ENCODE measurements around the gene ACOT11.
A peak's percentile ranks its signal among the peaks of the same experiment; 100 is the strongest.

Gene ACOT11

GRCh38 chr1:54567961-54568360, 19.9 kb downstream of the ACOT11 start:
- ChIA-PET POLR2A (no interaction called here), CTCF (no interaction called here)
- no peaks in the 10 kb centered on the region for H3K9me3 ChIP-seq (ENCODE audit: control insufficient read depth, insufficient read depth, low read depth, low read length)
- H3K4me1 ChIP-seq (ENCODE audit: control insufficient read depth, insufficient read depth, low read length): no peaks in the 10 kb centered on the region
- no peak overlapping the region for H3K4me3 ChIP-seq (ENCODE audit: low read depth, low read length)
- no peaks in the 10 kb centered on the region for H3K36me3 ChIP-seq (ENCODE audit: control insufficient read depth in 2 of 2, insufficient read depth in 1 of 2, low read length in 2 of 2)
- TF ChIP-seq ZNF449 (tag by site-specific recombination; IDR thresholded peaks at IDR 0.05): no peak
- TF ChIP-seq ZBTB1 (tag by site-specific recombination; IDR thresholded peaks at IDR 0.05): no peak
- TF ChIP-seq ZSCAN23 (tag by site-specific recombination; IDR thresholded peaks at IDR 0.05): no peak
- no peak for TF ChIP-seq ZNF132 (tag by site-specific recombination; IDR thresholded peaks at IDR 0.05; ENCODE audit: borderline replicate concordance)
- TF ChIP-seq ZFP3 (tag by site-specific recombination; IDR thresholded peaks at IDR 0.05; ENCODE audit: low read depth): no peak
- TF ChIP-seq, protein P1, sequence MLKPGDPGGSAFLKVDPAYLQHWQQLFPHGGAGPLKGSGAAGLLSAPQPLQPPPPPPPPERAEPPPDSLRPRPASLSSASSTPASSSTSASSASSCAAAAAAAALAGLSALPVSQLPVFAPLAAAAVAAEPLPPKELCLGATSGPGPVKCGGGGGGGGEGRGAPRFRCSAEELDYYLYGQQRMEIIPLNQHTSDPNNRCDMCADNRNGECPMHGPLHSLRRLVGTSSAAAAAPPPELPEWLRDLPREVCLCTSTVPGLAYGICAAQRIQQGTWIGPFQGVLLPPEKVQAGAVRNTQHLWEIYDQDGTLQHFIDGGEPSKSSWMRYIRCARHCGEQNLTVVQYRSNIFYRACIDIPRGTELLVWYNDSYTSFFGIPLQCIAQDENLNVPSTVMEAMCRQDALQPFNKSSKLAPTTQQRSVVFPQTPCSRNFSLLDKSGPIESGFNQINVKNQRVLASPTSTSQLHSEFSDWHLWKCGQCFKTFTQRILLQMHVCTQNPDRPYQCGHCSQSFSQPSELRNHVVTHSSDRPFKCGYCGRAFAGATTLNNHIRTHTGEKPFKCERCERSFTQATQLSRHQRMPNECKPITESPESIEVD (tag by site-specific recombination; IDR thresholded peaks at IDR 0.05): no peak
- no peak for TF ChIP-seq ZNF16 (tag by site-specific recombination; IDR thresholded peaks at IDR 0.05; ENCODE audit: low read depth)
- TF ChIP-seq ZNF157 (tag by site-specific recombination; IDR thresholded peaks at IDR 0.05): no peak
- TF ChIP-seq, protein P2, sequence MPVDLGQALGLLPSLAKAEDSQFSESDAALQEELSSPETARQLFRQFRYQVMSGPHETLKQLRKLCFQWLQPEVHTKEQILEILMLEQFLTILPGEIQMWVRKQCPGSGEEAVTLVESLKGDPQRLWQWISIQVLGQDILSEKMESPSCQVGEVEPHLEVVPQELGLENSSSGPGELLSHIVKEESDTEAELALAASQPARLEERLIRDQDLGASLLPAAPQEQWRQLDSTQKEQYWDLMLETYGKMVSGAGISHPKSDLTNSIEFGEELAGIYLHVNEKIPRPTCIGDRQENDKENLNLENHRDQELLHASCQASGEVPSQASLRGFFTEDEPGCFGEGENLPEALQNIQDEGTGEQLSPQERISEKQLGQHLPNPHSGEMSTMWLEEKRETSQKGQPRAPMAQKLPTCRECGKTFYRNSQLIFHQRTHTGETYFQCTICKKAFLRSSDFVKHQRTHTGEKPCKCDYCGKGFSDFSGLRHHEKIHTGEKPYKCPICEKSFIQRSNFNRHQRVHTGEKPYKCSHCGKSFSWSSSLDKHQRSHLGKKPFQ (tag by site-specific recombination; IDR thresholded peaks at IDR 0.05): no peak
- no peak for TF ChIP-seq ZNF214 (tag by site-specific recombination; IDR thresholded peaks at IDR 0.05; ENCODE audit: borderline replicate concordance)
- H3K27ac ChIP-seq (ENCODE audit: extremely low read depth, low read depth, low read length): no peak overlapping the region

DNA sequence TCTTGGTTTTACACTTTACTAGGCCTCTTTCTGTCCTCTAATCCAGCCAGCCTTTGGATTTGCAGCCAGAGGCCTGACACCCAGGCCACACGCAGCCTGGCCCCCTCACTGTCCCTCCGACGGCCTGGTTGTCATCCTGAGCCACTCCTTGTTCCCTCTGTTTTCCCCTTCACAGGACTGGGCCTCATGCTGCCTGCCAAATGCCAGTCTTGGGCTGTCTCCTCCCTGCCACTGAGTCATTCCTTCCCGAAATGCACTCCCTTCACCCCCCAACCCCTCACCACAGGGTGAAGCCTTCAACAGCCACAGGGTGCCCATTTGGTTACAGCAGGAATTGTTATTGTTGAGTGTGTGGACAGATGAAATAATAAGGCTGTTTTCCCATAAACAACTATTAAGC, 21.3 kb downstream of the ACOT11 start:
- no peak overlapping the region for H3K4me3 ChIP-seq (ENCODE audit: low read depth, low read length)
- TF ChIP-seq SCRT2 (tag by site-specific recombination; IDR thresholded peaks at IDR 0.05): no peak
- TF ChIP-seq, protein P3, sequence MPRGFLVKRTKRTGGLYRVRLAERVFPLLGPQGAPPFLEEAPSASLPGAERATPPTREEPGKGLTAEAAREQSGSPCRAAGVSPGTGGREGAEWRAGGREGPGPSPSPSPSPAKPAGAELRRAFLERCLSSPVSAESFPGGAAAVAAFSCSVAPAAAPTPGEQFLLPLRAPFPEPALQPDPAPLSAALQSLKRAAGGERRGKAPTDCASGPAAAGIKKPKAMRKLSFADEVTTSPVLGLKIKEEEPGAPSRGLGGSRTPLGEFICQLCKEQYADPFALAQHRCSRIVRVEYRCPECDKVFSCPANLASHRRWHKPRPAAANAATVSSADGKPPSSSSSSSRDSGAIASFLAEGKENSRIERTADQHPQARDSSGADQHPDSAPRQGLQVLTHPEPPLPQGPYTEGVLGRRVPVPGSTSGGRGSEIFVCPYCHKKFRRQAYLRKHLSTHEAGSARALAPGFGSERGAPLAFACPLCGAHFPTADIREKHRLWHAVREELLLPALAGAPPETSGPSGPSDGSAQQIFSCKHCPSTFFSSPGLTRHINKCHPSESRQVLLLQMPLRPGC (tag by site-specific recombination; IDR thresholded peaks at IDR 0.05): no peak
- no peak for TF ChIP-seq ZNF473 (tag by site-specific recombination; IDR thresholded peaks at IDR 0.05)
- no peak for TF ChIP-seq ZNF274 (IDR thresholded peaks at IDR 0.05; ENCODE audit: low read length)
- no peak for TF ChIP-seq ZNF274 (tag by site-specific recombination; IDR thresholded peaks at IDR 0.05; ENCODE audit: borderline replicate concordance)
- TF ChIP-seq ZIC2 (tag by site-specific recombination; IDR thresholded peaks at IDR 0.05): peak; percentile 99
- no peak for TF ChIP-seq ZNF169 (tag by site-specific recombination; IDR thresholded peaks at IDR 0.05)
- TF ChIP-seq ZNF138 (tag by site-specific recombination; IDR thresholded peaks at IDR 0.05; ENCODE audit: borderline replicate concordance): no peak
- no peak for TF ChIP-seq ZNF530 (tag by site-specific recombination; IDR thresholded peaks at IDR 0.05; ENCODE audit: low read depth)
- TF ChIP-seq FEZF1 (tag by site-specific recombination; IDR thresholded peaks at IDR 0.05): peak; percentile 23; the same call in 1 of the 2 replicates
- no peak for TF ChIP-seq ZNF549 (tag by site-specific recombination; IDR thresholded peaks at IDR 0.05)
- no peak for TF ChIP-seq ZNF16 (tag by site-specific recombination; IDR thresholded peaks at IDR 0.05; ENCODE audit: low read depth)
- TF ChIP-seq ZNF626 (tag by site-specific recombination; IDR thresholded peaks at IDR 0.05): no peak
- TF ChIP-seq HIC1 (tag by site-specific recombination; IDR thresholded peaks at IDR 0.05): no peak
- TF ChIP-seq ZNF391 (tag by site-specific recombination; IDR thresholded peaks at IDR 0.05; ENCODE audit: borderline replicate concordance, low read depth): no peak
- no peak for TF ChIP-seq EGR2 (tag by site-specific recombination; IDR thresholded peaks at IDR 0.05; ENCODE audit: low read depth)
- TF ChIP-seq ZFP3 (tag by site-specific recombination; IDR thresholded peaks at IDR 0.05; ENCODE audit: low read depth): no peak
- H3K4me1 ChIP-seq (ENCODE audit: control insufficient read depth, insufficient read depth, low read length): no peaks in the 10 kb centered on the region
- H3K27ac ChIP-seq (ENCODE audit: extremely low read depth, low read depth, low read length): no peak overlapping the region
- no peaks in the 10 kb centered on the region for H3K36me3 ChIP-seq (ENCODE audit: control insufficient read depth in 2 of 2, insufficient read depth in 1 of 2, low read length in 2 of 2)
- no peaks in the 10 kb centered on the region for H3K9me3 ChIP-seq (ENCODE audit: control insufficient read depth, insufficient read depth, low read depth, low read length)
- POLR2A ChIA-PET: no interaction called here
- CTCF ChIA-PET: interaction anchor here (0.6 kb wide), 1 partner anchor 406 kb away, joined by 3 read pairs; no protein-coding TSS in a partner anchor
